Endothelial cell of umbilical vein (primary cell): ENCODE data around the gene TBC1D4. TPM values are rescaled to one million over a fixed set of nuclear protein-coding genes. Genes with fewer than 3 reads are reported as not detected.

Experiments
- BruUV-seq: library from RNA; stranded (reverse); fragments of 400-500 nt; replicated peaks from 2 replicates; lab custom pipeline; 2021; lab: Mats Ljungman, UMichigan
- CTCF ChIA-PET: fragments of 300-600, 350-600 bp; sonication (Branson Sonifier 250); formaldehyde crosslinking; loops from one replicate; lab custom pipeline; 2021; ENCODE audit warnings: antibody characterized with exemption, inconsistent platforms; lab: Charles Lee
- POLR2A ChIA-PET: fragments of 300-600, 350-600 bp; sonication (Branson Sonifier 250); formaldehyde crosslinking; loops from one replicate; lab custom pipeline; 2021; ENCODE audit warnings: antibody characterized with exemption, inconsistent platforms; lab: Charles Lee
- DNase-seq: peaks from one replicate; pipeline ENCODE4 v3.0.0-alpha.2; 2011; ENCODE audit warnings: low read depth, low spot score
- FAIRE-seq: peaks from 2 replicates; lab custom pipeline; 2011; peaks lifted over from hg19 to GRCh38; lab: Jason Lieb, UNC
- H2AFZ ChIP-seq: 2 replicates; pipeline ENCODE4 v1.6.0; 2012; ENCODE audit warnings: low read depth, low read length, control low read depth, inconsistent platforms
- H3K27ac ChIP-seq: 2 replicates; pipeline ENCODE4 v1.5.1; 2011; ENCODE audit warnings: low read depth, mild to moderate bottlenecking, control low read depth, low read length, moderate library complexity; ENCODE audit not compliant: insufficient read depth
- H3K27me3 ChIP-seq, 2 experiments: 2 replicates each; pipeline versions ENCODE4 v1.6.0 to v1.6.1; 2011; ENCODE audit warnings: low read length in 2 of 2, mixed read lengths in 1 of 2; ENCODE audit not compliant: control insufficient read depth in 2 of 2, insufficient read depth in 2 of 2
- H3K36me3 ChIP-seq, 2 experiments: 2 replicates in 1 of 2; 3 replicates in 1 of 2; pipeline ENCODE4 v1.5.1; 2011; ENCODE audit warnings: low read length in 2 of 2, mild to moderate bottlenecking in 1 of 2, moderate library complexity in 1 of 2; ENCODE audit not compliant: control insufficient read depth in 2 of 2, insufficient read depth in 2 of 2; ENCODE audit errors: extremely low read depth in 1 of 2
- H3K4me1 ChIP-seq: 3 replicates; pipeline ENCODE4 v1.5.1; 2011; ENCODE audit warnings: mild to moderate bottlenecking, low read length; ENCODE audit not compliant: control insufficient read depth, insufficient read depth; ENCODE audit errors: extremely low read depth
- H3K4me2 ChIP-seq: 2 replicates; pipeline ENCODE4 v1.6.1; 2011; ENCODE audit warnings: low read length, control low read depth, mixed read lengths; ENCODE audit not compliant: insufficient read depth
- H3K4me3 ChIP-seq, 3 experiments: fragments of 200-600 bp in 1 of 3; sonication (generic), shearing (Covaris generic) in 1 of 3; replicated peaks in 1 of 3; 2 replicates each; pipeline ENCODE4 v1.5.1; 2011 to 2016; ENCODE audit warnings: control low read depth in 3 of 3, low read length in 3 of 3, mild to moderate bottlenecking in 2 of 3, inconsistent platforms in 1 of 3, low read depth in 1 of 3, moderate library complexity in 1 of 3; ENCODE audit not compliant: insufficient read depth in 1 of 3
- H3K79me2 ChIP-seq: 2 replicates; pipeline ENCODE4 v1.6.0; 2012; ENCODE audit warnings: low read length, inconsistent platforms; ENCODE audit not compliant: control insufficient read depth, insufficient read depth
- H3K9ac ChIP-seq: replicated peaks from 2 replicates; pipeline ENCODE3; 2011; ENCODE audit warnings: low read length, control low read depth; ENCODE audit not compliant: insufficient read depth; ENCODE audit errors: extremely low read depth
- H3K9me1 ChIP-seq: replicated peaks from 3 replicates; pipeline ENCODE4 v1.6.0; 2011; ENCODE audit warnings: mild to moderate bottlenecking, low read length; ENCODE audit not compliant: control insufficient read depth, insufficient read depth; ENCODE audit errors: extremely low read depth
- H3K9me3 ChIP-seq: replicated peaks from 2 replicates; pipeline ENCODE4 v1.5.1; 2012; ENCODE audit warnings: low read length, inconsistent platforms; ENCODE audit not compliant: control insufficient read depth, insufficient read depth
- H4K20me1 ChIP-seq: replicated peaks from 2 replicates; pipeline ENCODE3; 2011; ENCODE audit warnings: mild to moderate bottlenecking, low read length; ENCODE audit not compliant: control insufficient read depth, insufficient read depth; ENCODE audit errors: extremely low read depth
- EZH2 ChIP-seq: IDR thresholded peaks from 2 replicates; pipeline ENCODE4 v1.6.1; 2012; ENCODE audit warnings: borderline replicate concordance, low read depth, mild to moderate bottlenecking, moderate library complexity, low read length, inconsistent platforms; ENCODE audit not compliant: severe bottlenecking
- FOS ChIP-seq: IDR thresholded peaks from 2 replicates; pipeline ENCODE4 v1.6.1; 2011; ENCODE audit warnings: mild to moderate bottlenecking, low read length, moderate library complexity, borderline replicate concordance; ENCODE audit not compliant: insufficient read depth
- GATA2 ChIP-seq: IDR thresholded peaks from 2 replicates; pipeline ENCODE4 v1.7.0; 2011; ENCODE audit warnings: low read depth, mild to moderate bottlenecking, moderate library complexity, mixed read lengths, low read length; ENCODE audit not compliant: insufficient read length, insufficient read depth
- JUN ChIP-seq: IDR thresholded peaks from 2 replicates; pipeline ENCODE4 v1.6.1; 2011; ENCODE audit warnings: borderline replicate concordance, low read depth; ENCODE audit not compliant: insufficient read length, insufficient read depth
- MYC ChIP-seq: IDR thresholded peaks from one replicate; pipeline ENCODE4 v1.6.1; 2011; ENCODE audit warnings: mild to moderate bottlenecking, low read depth, low read length
- POLR2A ChIP-seq: IDR thresholded peaks from 2 replicates; pipeline ENCODE4 v1.6.1; 2012; ENCODE audit warnings: low read depth, mild to moderate bottlenecking, control low read depth, low read length
- POLR2AphosphoS5 ChIP-seq: IDR thresholded peaks from 2 replicates; pipeline ENCODE4 v1.6.1; 2012; ENCODE audit warnings: low read depth, mild to moderate bottlenecking, control low read depth, low read length, moderate library complexity; ENCODE audit not compliant: insufficient read depth
- dilution Hi-C: fragments of 300-500 bp; cut with MboI; formaldehyde crosslinking; loops from one replicate; pipeline ENCODE4 v1.15.0; 2019; ENCODE audit warnings: low sequenced_read_pairs; ENCODE audit not compliant: extremely low pct_ligation_motif_present
- intact Hi-C: fragments of 100-400 bp; cut with micrococcal nuclease; formaldehyde crosslinking; loops from one replicate; pipeline ENCODE4 v1.10.0; 2022
- polyA plus RNA-seq, 4 experiments: library from polyadenylated mRNA; depleted of rRNA in 3 of 4; stranded (reverse) in 3 of 4; unstranded in 1 of 4; fragments of >200 nt; gene quantifications; 2 replicates each; pipeline versions ENCODE4 v1.2.1 to v1.2.3, GENCODE V29; 2011 to 2012; ENCODE audit warnings: missing spikeins in 1 of 4
- total RNA-seq: library from RNA; stranded (reverse); gene quantifications from 2 replicates; pipeline ENCODE4 v1.2.3, GENCODE V29; 2021
- TF ChIP-seq, protein P1 (sequence below), 2 donors: IDR thresholded peaks; 1 replicate in 1 of 2; 2 replicates in 1 of 2; pipeline ENCODE4 v1.5.1; 2011; ENCODE audit warnings: low read length in 2 of 2, mild to moderate bottlenecking in 2 of 2, moderate library complexity in 2 of 2, control low read depth in 1 of 2, inconsistent platforms in 1 of 2, low read depth in 1 of 2; ENCODE audit not compliant: insufficient read depth in 1 of 2; ENCODE audit errors: extremely low read depth in 1 of 2
- TF ChIP-seq, protein P2 (sequence below): IDR thresholded peaks from 2 replicates; pipeline ENCODE4 v1.6.1; 2011; ENCODE audit not compliant: insufficient read depth, insufficient read length

Gene TBC1D4
- total and polyA plus RNA-seq, 2 donors (not counting 3 experiments of a cell fraction or from before 2014, with no cell fraction given), result 58.3 to 81.0 TPM

DNA sequence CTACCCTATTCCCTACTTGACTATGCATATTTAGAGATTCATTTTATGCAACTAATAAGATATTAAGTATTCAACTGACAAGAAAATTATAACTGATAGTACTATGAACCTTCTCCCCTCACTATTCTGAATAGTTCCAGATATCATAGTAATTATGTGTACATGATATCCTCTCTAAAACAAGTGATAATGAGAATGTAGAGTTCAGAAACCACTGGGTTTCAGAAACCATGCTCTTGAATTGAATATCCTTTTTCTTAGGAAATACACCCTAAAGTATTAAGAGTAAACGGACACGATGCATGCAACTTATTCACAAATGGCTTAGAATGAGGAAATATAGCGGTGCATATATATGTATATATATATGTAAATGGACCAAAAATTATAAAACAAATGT is 160.9 kb downstream of the TBC1D4 start:
- dilution Hi-C loops (no loop called here), intact Hi-C loops (no loop called here)
- Histone ChIP-seq H2AFZ (no peak overlapping the region), H4K20me1 (no peaks in the 10 kb centered on the region), H3K27ac (no peak overlapping the region), H3K36me3 (peaks cover 0 to 9% of the 10 kb centered on the region in 2 experiments), H3K4me3 (no peak overlapping the region), H3K9me1 (no peaks in the 10 kb centered on the region), H3K9me3 (no peaks in the 10 kb centered on the region), H3K4me1 (peaks cover 63% of the 10 kb centered on the region), H3K79me2 (peaks cover 24% of the 10 kb centered on the region), H3K27me3 (no peaks in the 10 kb centered on the region), H3K4me2 (no peak overlapping the region), H3K9ac (no peak overlapping the region)
- FAIRE-seq (no peak), DNase-seq (no peak)
- CTCF ChIA-PET, result no interaction called here
- TF ChIP-seq FOS (no peak), EZH2 (no peak), POLR2AphosphoS5 (no peak), GATA2 (no peak), JUN (no peak), POLR2A (no peak), MYC (no peak)
- TF ChIP-seq, protein P1, sequence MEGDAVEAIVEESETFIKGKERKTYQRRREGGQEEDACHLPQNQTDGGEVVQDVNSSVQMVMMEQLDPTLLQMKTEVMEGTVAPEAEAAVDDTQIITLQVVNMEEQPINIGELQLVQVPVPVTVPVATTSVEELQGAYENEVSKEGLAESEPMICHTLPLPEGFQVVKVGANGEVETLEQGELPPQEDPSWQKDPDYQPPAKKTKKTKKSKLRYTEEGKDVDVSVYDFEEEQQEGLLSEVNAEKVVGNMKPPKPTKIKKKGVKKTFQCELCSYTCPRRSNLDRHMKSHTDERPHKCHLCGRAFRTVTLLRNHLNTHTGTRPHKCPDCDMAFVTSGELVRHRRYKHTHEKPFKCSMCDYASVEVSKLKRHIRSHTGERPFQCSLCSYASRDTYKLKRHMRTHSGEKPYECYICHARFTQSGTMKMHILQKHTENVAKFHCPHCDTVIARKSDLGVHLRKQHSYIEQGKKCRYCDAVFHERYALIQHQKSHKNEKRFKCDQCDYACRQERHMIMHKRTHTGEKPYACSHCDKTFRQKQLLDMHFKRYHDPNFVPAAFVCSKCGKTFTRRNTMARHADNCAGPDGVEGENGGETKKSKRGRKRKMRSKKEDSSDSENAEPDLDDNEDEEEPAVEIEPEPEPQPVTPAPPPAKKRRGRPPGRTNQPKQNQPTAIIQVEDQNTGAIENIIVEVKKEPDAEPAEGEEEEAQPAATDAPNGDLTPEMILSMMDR (IDR thresholded peaks at IDR 0.05; ENCODE audit: extremely low read depth in 1 of 2, insufficient read depth in 1 of 2, low read depth in 1 of 2, low read length in 2 of 2), result no peak
- TF ChIP-seq, protein P2, sequence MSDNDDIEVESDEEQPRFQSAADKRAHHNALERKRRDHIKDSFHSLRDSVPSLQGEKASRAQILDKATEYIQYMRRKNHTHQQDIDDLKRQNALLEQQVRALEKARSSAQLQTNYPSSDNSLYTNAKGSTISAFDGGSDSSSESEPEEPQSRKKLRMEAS, result no peak
- POLR2A ChIA-PET, result no interaction called here
- BruUV-seq, result no TSS peak
